ENCODE results near the gene NEUROG3.

- no peak for TF ChIP-seq POLR2AphosphoS5 (IDR thresholded peaks at IDR 0.05)
- no peak for TF ChIP-seq CTCF (IDR thresholded peaks at IDR 0.05)
- TF ChIP-seq POLR2A (IDR thresholded peaks at IDR 0.05) = no peak
- TF ChIP-seq EP300 (IDR thresholded peaks at IDR 0.05) = no peak
Observed at GRCh38 chr10:69559525-69559924, 13.7 kb downstream of the NEUROG3 start.

All from stomach (tissue), 4 donors.